Sigmoid colon (tissue), 7 donors: ENCODE results near the gene PLEKHH3. TPM values are rescaled to one million over a fixed set of nuclear protein-coding genes. Genes with fewer than 3 reads are reported as not detected.

Source experiments
- DNase-seq: peaks from one replicate; pipeline ENCODE4 v3.0.0-alpha.2; 2019
- H3K27ac ChIP-seq, 4 donors: fragments of 200-600 bp; sonication (generic); one replicate each; pipeline ENCODE4 v1.5.1; 2016 to 2019; ENCODE audit warnings: mild to moderate bottlenecking in 1 of 4
- H3K27me3 ChIP-seq, 3 donors: fragments of 200-600 bp; sonication (generic); one replicate each; pipeline ENCODE4 v1.5.1; 2019; ENCODE audit warnings: mild to moderate bottlenecking in 1 of 3
- H3K36me3 ChIP-seq, 4 donors: fragments of 200-600 bp; sonication (generic); one replicate each; pipeline ENCODE4 v1.5.1; 2016 to 2019
- H3K4me1 ChIP-seq, 4 donors: fragments of 200-600 bp; sonication (generic); one replicate each; pipeline ENCODE4 v1.5.1; 2017 to 2019
- H3K4me3 ChIP-seq, 4 donors: fragments of 200-600 bp; sonication (generic); one replicate each; pipeline ENCODE4 v1.5.1; 2017 to 2019; ENCODE audit warnings: mild to moderate bottlenecking in 2 of 4, moderate library complexity in 1 of 4
- H3K9me3 ChIP-seq, 4 donors: fragments of 200-600 bp in 3 of 4; sonication (generic) in 3 of 4; one replicate each; pipeline versions ENCODE4 v1.5.1 to v1.6.1; 2013 to 2019
- CTCF ChIP-seq, 4 experiments: fragments of 450-650 bp in 3 of 4; fragments of 200-600 bp in 1 of 4; IDR thresholded peaks; one replicate each; pipeline ENCODE4 v1.5.1; 2016 to 2019; ENCODE audit warnings: antibody characterized with exemption in 4 of 4, mild to moderate bottlenecking in 3 of 4, moderate library complexity in 2 of 4
- EP300 ChIP-seq, 4 donors: sonication (generic); formaldehyde crosslinking; IDR thresholded peaks; one replicate each; pipeline ENCODE4 v1.6.1; 2017; ENCODE audit warnings: antibody characterized with exemption in 4 of 4
- POLR2A ChIP-seq, 2 donors: fragments of 450-650 bp; IDR thresholded peaks; one replicate each; pipeline ENCODE4 v1.6.1; 2016; ENCODE audit warnings: antibody characterized with exemption in 2 of 2, mild to moderate bottlenecking in 2 of 2, moderate library complexity in 2 of 2
- POLR2AphosphoS5 ChIP-seq, 4 donors: sonication (generic); formaldehyde crosslinking; IDR thresholded peaks; one replicate each; pipeline ENCODE4 v1.6.1; 2017; ENCODE audit warnings: antibody characterized with exemption in 4 of 4
- WGBS, 2 donors: extraction: QIAGEN DNeasy Blood & Tissue Kit; methylation state at CpG; one replicate each; pipeline ENCODE4 v1.1.7; 2013; 5-methylcytosine and 5-hydroxymethylcytosine counted together
- intact Hi-C: fragments of 100-400 bp; cut with DNase I; formaldehyde crosslinking; loops from one replicate; pipeline ENCODE4 v1.15.1; 2023
- polyA plus RNA-seq, 3 donors: library from polyadenylated mRNA; stranded (reverse); fragments of 200-250 nt; gene quantifications; one replicate each; pipeline ENCODE4 v1.2.3, GENCODE V29; 2013
- total RNA-seq, 4 donors: library from RNA; depleted of rRNA; stranded (reverse); fragments of >200 nt; gene quantifications; one replicate each; pipeline ENCODE4 v1.1.0, GENCODE V29; 2016
- donor health status: healthy with polysubstance abuse.
- donor health status: Bipolar disorder and iron deficiency.
- donor health status: healthy.

PLEKHH3 gene
- total and polyA plus RNA-seq, 7 donors = 4.4 to 25.2 (median 14.7) TPM

- no peak for TF ChIP-seq POLR2A (IDR thresholded peaks at IDR 0.05)
- no peaks in the 10 kb centered on the region for H3K9me3 ChIP-seq
- H3K4me1 ChIP-seq = no peaks in the 10 kb centered on the region
- WGBS, 2 donors = 93 to 94% methylated on average over 12 of the region's 12 CpGs
- intact Hi-C loops = no loop called here
- no peak overlapping the region for H3K4me3 ChIP-seq
- DNase-seq = no peak
- H3K27ac ChIP-seq = no peak overlapping the region
- H3K27me3 ChIP-seq = no peaks in the 10 kb centered on the region
- peaks cover 2 to 98% (median 26%) of the 10 kb centered on the region in 4 donors for H3K36me3 ChIP-seq
These were observed 14.3 kb upstream of the PLEKHH3 start for GRCh38 chr17:42691021-42691545.

- intact Hi-C loops = no loop called here
- peaks cover 0 to 96% (median 21%) of the 10 kb centered on the region in 4 donors for H3K36me3 ChIP-seq
- no peak overlapping the region for H3K4me3 ChIP-seq
- TF ChIP-seq POLR2A (IDR thresholded peaks at IDR 0.05) = no peak
- TF ChIP-seq EP300 (IDR thresholded peaks at IDR 0.05) = no peak
- WGBS, 2 donors = 86 to 91% methylated on average over 10 of the region's 10 CpGs
- DNase-seq = no peak
- H3K27ac ChIP-seq = no peak overlapping the region
- H3K27me3 ChIP-seq = no peaks in the 10 kb centered on the region
- no peaks in the 10 kb centered on the region for H3K4me1 ChIP-seq
- no peaks in the 10 kb centered on the region for H3K9me3 ChIP-seq
These were observed 13.8 kb upstream of the PLEKHH3 start for GRCh38 chr17:42690596-42690995.

- peaks cover 0 to 77% (median 14%) of the 10 kb centered on the region in 4 donors for H3K36me3 ChIP-seq
These were observed 11.0 kb upstream of the PLEKHH3 start for GRCh38 chr17:42687707-42688320.

GRCh38 chr17:42686520-42687128 lies 9.8 kb upstream of the PLEKHH3 start:
- TF ChIP-seq POLR2A (IDR thresholded peaks at IDR 0.05) (no peak), POLR2AphosphoS5 (IDR thresholded peaks at IDR 0.05) (no peak), EP300 (IDR thresholded peaks at IDR 0.05) (no peak), CTCF (IDR thresholded peaks at IDR 0.05) (no peak)
- intact Hi-C loops = no loop called here
- H3K4me3 ChIP-seq = no peak overlapping the region
- H3K4me1 ChIP-seq = peaks cover 0 to 32% (median 26%) of the 10 kb centered on the region in 4 donors
- WGBS, 2 donors = 54 to 67% methylated on average over 32 of the region's 32 CpGs
- DNase-seq = no peak
- H3K27me3 ChIP-seq = no peaks in the 10 kb centered on the region
- no peaks in the 10 kb centered on the region for H3K9me3 ChIP-seq
- peaks cover 0 to 65% (median 13%) of the 10 kb centered on the region in 4 donors for H3K36me3 ChIP-seq
- no peak overlapping the region for H3K27ac ChIP-seq

More at GRCh38 chr17:42687707-42688320, 11.0 kb upstream of the PLEKHH3 start:
- Histone ChIP-seq H3K4me3 (no peak overlapping the region), H3K27me3 (no peaks in the 10 kb centered on the region), H3K27ac (no peak overlapping the region), H3K9me3 (no peaks in the 10 kb centered on the region), H3K4me1 (peaks cover 0 to 21% (median 14%) of the 10 kb centered on the region in 4 donors)
- 81 to 85% methylated on average over 27 of the region's 27 CpGs for WGBS, 2 donors
- TF ChIP-seq EP300 (IDR thresholded peaks at IDR 0.05) (no peak), POLR2A (IDR thresholded peaks at IDR 0.05) (no peak), CTCF (IDR thresholded peaks at IDR 0.05) (no peak), POLR2AphosphoS5 (IDR thresholded peaks at IDR 0.05) (no peak)
- DNase-seq = no peak
- intact Hi-C loops = no loop called here

- peaks cover 0 to 40% (median 32%) of the 10 kb centered on the region in 4 donors for H3K4me1 ChIP-seq
- no peaks in the 10 kb centered on the region for H3K9me3 ChIP-seq
- no peak for DNase-seq
- H3K36me3 ChIP-seq = peaks cover 0 to 57% (median 9%) of the 10 kb centered on the region in 4 donors
- 44 to 75% methylated on average over 14 of the region's 14 CpGs for WGBS, 2 donors
- H3K27ac ChIP-seq = no peak overlapping the region
- TF ChIP-seq POLR2A (IDR thresholded peaks at IDR 0.05) (no peak), EP300 (IDR thresholded peaks at IDR 0.05) (no peak), POLR2AphosphoS5 (IDR thresholded peaks at IDR 0.05) (no peak), CTCF (IDR thresholded peaks at IDR 0.05) (no peak)
- intact Hi-C loops = no loop called here
- no peak overlapping the region for H3K4me3 ChIP-seq
- H3K27me3 ChIP-seq = no peaks in the 10 kb centered on the region
These were observed 9.0 kb upstream of the PLEKHH3 start for GRCh38 chr17:42685831-42686230.
